NCI-H1417 treated with DMSO at 0.1 percent for 48 hours (cell line): ENCODE measurements around the gene GDF7.

Source experiments
- DNase-seq: peaks from one replicate; lab custom pipeline; 2025; lab: John Stamatoyannopoulos, UW

GDF7 gene

DNA sequence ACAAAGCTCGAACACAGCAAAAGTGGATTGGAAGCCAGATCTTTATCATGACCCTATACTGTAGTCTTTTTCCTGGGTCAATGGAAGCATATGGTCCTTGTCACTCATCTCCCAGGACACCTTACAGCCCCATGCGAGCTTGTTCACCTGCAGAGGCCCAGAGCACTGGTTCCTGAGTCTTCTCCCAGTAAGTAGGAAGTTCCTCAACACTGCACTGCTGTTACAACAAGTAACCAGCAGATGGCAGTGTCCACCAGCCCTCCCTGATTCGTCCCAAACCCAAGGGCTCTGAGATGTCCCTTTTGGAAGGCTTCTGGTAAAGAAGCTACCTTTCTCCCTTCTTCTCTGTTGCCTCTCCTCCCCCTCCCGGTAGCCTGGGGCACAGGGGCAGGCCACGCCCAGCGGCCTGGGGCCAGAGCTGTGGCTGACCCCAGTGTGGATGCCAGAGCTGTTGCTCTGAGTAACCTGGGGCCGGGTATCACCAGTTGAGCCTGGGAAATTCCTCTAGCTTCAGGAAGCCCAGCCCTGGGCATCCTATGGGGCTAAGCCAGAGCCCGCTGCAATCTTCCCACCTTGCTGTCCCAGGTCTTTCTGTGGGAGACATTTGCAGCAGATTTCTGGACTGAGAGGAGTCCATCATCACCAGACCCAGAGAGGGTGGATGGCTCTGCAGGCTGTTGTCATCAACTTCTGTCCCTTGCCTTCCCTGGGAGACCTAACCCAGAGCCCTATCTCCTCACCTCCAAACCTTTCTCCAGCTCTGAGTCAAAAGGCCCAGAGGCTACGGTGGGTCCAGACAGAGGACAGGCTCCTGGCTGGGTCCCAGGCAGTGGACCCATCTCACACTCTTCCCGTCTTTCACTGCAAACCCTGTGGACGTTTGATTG lies 5.3 kb upstream of the GDF7 start:
- peak; percentile 16 for DNase-seq

DNA sequence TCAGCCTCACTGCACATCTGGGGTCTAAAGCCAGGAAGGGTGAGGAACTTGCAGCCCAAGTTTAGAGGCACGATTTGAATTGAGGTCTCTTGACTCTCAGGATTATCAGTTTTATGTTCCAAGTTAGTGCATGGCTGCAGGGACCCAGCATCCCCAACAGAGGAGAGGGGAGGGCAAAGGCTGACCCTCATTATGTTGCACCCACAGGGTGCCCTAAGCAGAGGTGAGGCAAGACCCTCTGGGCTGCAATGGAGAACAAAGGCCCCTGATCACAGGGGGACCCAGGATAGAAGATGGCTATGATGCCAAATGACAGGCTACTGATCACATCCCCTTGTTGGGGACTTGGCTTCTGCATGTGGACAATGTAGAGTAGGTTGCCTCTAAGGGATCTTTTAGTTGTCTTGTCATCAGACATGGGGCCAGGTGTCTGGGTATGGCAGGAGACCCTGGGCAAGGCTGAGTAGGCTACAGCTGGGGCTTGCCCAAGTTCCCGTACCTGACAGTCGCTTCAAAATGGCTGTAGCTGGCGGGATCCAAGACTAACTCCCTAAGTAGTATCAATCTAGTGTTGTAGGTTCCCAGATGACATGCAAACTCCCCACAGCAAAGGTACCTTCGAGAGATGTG lies 4.5 kb upstream of the GDF7 start:
- DNase-seq, result no peak

DNA sequence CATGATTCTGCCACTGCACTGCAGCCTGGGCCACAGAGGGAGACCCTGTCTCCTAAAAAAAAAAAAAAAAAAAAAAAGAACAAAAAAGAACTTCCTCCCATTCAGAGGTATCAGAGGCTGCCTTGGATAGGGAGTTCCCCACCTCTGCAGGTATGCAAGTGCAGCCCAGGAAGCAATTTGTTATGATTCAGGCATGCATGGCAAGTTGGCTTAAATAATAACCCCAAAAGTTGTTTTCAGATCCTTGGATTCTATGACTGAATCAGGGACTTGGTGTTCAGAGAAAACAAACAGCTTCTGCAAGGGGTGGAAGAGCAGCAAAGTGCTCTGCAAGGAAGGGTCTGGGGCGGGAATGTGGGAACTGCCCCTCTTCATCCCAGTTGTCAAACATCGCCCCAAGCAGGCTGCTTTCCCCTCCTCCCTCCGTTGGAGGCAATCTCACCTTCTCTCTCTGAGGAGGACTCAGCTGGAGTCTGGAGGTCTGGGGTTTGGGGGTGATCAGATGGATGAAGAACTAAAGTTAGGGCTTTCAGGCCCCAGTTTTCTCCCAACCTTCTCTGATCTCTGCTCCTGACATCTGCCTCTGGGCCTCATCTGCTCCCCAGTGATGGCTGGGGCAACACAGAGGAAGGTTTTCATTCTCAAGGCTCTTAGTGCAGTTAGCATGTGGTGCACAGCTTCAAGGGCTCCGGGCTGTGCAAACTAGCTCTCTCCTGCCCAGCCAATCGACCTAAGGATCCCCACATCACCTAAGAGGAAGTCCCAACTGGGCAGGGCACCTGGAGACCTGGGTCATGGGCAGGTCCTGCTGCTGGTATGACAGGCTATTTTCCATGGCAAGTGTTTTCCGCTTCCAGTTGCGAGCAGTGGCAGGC lies 3.5 kb upstream of the GDF7 start:
- DNase-seq, result no peak

DNA sequence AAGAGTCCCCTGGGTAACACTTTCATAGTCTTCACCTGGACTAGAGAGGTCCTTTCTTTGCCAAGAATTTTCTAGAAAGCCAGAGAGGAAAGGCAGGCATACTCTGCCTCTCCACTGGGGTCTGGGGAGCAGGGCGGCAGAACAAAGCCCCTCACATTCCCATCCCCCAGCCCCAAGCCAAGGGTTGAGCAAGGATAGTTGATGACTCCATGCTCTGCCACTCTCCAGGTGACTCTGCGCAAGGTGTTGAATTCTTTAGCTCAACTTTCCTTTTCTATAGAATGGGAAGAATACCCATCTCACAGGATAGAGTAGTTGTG lies 2.9 kb upstream of the GDF7 start:
- no peak for DNase-seq

DNA sequence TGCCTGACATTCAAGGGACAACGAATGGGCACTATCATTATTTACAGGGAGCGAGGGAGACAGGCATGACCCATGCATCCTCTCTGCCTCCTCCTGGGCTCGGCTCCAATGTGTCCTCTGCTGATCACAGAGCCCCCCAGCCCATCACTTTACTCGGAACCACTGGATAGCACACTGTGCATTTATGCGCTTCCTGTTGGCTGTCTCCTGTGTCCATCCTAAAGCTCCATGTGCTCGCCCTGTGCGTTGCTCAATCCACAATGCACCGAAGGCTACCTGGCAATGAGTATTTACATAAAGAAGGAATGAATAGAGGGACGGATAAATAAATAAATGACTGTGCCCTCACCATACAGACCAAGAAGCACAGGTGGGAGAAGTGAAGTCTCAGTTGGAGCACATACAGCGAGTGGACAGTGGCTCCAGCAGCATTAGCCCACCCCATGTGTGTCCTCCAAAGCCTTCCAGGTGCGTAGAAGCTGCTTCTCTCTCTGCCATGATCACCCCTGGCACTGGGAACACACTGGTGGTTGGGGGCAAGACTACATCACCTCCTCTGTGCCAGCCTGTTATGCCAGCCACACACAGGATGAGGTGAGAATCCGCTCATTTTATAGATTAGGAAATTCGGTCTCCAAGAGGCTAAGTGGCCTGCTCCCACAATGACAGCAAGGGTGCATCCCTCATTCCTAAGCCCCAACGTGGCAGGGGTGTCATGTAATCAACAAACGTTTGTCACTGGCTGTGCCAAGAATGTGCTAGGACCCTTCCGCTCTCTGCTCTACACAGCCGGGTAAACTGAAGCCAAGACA lies 2.3 kb upstream of the GDF7 start:
- DNase-seq, result no peak

DNA sequence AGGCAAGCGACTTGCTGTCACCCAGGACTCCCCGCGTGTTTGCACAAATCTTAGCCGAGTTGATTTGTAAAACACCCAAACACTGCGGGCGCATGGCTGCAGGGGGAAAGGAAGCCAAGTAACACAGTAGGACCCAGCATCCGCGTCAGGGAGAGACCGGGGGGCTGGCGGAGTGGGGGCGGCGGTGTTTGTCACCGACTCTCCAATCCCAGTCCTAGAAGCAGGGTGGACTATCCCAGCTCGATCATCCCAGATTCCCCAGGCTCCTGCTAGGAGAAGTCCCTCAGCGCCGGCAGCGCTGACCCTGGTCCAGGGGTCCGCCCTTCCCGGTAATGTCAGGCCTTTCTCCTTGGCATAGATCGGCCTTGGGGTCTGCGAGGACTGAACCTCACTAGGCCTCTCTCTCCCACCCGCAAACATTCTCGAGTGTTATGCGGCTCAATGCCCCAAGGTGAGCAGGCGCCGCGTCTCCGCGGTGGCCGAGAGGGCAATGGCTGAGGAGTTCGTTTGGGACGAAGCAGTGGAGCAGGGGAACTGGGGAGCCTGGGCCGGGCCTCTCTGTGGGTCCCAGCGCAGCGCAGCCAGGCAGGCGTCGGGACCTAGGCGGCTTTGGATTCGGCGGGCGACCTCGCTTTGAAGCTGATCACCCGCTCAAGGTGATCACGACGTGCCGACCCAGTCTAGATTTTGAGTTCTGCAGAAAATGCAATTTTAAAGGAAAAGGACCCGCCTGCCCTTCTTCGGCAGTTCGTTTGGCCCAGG lies 1.5 kb upstream of the GDF7 start:
- DNase-seq, result no peak

DNA sequence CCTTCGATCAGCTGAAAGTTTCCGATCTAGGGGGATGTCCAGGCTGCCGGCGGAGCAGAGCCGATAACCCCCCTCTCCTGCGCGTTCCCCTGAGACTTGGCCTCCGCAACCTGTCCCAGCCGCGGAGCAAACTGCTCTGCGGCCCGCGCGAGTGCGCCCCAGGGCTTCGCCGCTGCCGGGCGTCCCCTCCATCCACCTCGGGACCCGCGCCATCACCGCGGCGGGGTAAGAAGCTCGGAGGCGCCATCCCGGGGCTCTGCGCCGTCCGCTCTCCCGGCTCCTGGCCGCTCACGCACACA lies 990 bp upstream of the GDF7 start:
- no peak for DNase-seq

DNA sequence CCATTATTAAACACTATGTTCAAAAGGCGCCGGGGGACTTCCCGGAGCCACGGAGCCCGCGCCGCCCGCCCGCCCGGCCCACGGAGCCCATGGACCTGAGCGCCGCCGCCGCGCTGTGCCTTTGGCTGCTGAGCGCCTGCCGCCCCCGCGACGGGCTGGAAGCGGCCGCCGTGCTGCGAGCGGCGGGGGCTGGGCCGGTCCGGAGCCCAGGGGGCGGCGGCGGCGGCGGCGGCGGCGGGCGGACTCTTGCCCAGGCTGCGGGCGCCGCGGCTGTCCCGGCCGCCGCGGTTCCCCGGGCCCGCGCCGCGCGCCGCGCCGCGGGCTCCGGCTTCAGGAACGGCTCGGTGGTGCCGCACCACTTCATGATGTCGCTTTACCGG lies 197 bp downstream of the GDF7 start:
- no peak for DNase-seq

DNA sequence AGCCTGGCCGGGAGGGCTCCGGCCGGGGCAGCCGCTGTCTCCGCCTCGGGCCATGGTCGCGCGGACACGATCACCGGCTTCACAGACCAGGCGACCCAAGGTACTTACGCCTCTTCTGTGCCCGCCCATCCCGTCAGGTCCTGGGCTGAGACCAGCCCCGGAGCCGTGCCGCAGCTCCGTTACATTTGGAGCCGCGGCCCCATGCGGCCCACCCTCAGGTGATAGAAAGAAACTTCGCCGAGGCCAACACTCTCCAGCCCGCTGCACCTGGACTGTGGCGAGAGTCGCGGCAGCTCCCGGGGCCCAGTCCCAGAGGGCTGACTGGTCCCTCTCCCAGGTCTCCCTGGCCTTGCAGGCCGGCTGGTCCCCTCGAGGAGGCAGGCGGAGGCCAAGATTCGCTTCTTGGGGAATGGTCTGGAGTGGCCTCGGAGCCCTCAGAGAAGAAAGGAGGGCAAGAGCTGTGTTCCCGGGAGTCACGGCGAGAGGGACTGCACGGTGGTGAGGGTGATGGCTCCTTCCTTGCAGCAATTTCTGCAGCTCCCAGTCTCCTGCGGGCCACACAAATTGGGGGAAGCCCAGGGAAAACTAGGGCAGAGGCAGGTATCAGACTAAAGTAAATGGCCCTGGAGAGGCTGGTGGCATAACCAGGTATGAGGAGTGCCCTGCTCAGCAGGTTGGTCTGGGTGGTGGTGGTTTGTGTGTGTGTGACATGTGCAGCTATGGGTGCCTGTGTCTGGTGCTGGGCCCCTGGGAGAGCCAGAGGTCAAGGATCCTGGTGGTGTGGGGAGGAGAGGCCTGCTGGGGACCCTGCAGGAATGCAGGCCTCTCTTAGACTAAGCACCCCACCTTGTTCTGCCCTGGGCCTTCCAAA lies 822 bp downstream of the GDF7 start:
- DNase-seq, result no peak

DNA sequence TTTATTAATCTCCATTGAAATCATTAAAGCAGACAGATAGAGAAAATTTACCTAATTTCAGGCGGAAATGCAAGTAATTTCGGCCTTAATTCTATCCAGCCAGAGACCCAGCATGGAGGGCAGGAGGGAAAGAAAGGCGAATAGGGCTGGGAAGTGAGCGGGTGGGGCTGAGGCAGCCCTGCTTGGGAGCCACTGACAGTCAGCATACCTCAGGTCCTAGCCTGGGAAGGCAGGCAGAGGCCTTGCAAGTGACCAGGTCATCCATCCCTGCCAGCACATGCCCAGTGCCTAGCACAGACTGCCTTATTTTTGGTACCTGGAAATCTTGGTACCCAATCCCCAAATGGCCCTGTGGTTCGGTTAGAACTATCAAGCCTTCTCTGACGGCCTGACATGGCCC lies 1.5 kb downstream of the GDF7 start:
- DNase-seq, result no peak

DNA sequence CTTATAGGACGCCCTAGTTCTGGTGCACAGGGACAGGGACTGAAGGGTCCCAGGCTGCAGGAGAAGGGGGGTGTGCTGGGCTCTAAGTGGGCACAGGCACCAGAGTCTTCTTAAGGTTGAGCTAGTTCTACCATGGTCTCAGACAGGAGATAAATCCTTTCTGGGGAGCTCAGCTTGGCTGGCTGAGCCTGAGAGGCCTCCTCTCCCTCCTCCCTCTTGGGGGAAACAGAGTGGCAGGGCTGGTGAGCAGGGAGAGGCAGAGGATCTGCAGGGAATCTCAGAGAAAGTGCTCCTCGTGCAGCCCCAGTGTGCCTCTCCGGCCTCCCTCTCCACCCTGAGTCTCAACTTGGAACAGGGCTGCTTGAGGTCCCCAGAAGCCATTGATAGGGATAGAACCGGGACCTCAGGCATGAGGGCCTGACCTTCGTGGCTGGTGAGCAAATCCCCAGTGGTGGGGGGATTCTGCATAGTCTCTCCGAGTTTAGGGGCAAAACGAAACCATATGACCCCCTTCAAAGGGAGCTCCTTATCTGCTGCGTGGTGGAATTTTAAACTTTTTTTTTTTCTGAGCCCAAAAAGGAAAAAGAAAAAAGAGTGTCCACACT lies 2.0 kb downstream of the GDF7 start:
- DNase-seq, result no peak

DNA sequence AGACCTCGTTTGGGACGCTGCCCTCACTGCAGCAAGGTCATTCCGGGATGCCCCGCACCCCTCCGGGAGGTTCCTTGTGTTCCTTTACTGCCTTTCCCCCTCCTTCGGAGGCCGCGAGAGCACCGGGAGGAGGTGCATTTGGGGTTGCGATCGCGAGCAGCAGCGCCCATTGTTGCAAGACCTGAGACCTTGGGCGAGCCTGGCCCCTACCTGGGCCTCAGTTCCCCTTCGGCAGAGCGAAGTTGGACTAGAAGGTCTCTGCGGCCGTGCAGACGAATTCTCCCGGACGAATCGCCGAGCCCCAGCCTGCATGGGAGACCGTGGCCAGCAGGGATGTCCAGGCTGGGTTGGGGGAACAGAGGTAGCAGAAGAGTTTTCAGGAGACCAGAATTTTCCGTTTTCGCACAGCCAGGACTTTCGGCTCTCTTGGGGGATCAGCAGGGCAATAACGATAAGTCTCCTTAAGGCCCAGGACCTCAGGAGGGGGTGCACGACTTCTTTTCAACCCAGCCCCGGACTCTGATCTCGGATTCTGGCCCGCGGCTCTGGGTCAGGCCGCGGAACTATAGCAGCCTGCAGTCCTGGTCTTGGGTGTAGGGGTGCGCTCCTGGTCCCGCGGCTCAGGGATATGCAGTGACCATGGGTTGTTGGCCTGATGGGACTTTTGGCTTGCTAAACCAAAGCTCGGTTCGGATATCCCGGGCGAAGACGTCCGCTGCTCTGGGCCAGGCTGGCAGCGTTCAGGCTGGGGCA lies 2.8 kb downstream of the GDF7 start:
- DNase-seq, result no peak

DNA sequence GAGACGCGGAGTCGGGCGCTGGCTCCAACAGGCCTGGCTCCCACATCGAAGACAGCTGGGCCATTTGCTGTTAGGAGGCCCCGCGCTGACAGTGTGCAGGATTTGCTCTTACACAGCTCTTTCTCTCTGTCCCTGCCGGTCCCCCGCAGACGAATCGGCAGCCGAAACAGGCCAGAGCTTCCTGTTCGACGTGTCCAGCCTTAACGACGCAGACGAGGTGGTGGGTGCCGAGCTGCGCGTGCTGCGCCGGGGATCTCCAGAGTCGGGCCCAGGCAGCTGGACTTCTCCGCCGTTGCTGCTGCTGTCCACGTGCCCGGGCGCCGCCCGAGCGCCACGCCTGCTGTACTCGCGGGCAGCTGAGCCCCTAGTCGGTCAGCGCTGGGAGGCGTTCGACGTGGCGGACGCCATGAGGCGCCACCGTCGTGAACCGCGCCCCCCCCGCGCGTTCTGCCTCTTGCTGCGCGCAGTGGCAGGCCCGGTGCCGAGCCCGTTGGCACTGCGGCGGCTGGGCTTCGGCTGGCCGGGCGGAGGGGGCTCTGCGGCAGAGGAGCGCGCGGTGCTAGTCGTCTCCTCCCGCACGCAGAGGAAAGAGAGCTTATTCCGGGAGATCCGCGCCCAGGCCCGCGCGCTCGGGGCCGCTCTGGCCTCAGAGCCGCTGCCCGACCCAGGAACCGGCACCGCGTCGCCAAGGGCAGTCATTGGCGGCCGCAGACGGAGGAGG lies 3.5 kb downstream of the GDF7 start:
- no peak for DNase-seq

DNA sequence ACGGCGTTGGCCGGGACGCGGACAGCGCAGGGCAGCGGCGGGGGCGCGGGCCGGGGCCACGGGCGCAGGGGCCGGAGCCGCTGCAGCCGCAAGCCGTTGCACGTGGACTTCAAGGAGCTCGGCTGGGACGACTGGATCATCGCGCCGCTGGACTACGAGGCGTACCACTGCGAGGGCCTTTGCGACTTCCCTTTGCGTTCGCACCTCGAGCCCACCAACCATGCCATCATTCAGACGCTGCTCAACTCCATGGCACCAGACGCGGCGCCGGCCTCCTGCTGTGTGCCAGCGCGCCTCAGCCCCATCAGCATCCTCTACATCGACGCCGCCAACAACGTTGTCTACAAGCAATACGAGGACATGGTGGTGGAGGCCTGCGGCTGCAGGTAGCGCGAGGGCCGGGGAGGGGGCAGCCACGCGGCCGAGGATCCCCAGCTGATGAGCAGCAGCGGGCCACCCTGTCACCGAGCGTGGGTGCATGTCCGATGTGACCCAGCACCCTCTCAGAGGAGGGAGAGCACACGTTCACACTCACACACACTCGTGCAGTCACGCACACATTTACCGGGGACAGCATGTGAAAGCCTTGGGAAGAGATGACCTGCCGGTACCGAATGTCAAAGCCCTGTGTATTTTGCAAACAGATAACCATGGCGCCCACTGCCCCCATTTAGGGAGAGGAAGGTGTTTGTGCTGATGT lies 4.2 kb downstream of the GDF7 start:
- DNase-seq, result no peak

DNA sequence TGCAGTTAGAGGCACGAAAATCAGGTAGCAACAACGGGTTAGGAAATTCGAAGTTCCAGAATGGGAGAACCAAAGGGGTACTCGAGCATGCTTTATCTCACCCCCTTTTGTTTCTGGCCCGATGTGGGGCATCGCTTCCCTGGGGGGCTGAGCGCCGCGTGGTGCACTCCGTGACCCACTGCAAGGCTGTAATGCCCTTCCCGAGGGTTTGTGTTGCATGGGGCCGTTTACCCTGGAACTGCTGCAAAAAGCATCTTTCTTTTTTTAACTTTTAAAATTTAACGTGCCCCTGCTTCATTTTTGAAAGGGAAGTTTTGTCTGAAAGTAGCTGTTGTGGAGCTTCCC lies 4.8 kb downstream of the GDF7 start:
- DNase-seq, result no peak

DNA sequence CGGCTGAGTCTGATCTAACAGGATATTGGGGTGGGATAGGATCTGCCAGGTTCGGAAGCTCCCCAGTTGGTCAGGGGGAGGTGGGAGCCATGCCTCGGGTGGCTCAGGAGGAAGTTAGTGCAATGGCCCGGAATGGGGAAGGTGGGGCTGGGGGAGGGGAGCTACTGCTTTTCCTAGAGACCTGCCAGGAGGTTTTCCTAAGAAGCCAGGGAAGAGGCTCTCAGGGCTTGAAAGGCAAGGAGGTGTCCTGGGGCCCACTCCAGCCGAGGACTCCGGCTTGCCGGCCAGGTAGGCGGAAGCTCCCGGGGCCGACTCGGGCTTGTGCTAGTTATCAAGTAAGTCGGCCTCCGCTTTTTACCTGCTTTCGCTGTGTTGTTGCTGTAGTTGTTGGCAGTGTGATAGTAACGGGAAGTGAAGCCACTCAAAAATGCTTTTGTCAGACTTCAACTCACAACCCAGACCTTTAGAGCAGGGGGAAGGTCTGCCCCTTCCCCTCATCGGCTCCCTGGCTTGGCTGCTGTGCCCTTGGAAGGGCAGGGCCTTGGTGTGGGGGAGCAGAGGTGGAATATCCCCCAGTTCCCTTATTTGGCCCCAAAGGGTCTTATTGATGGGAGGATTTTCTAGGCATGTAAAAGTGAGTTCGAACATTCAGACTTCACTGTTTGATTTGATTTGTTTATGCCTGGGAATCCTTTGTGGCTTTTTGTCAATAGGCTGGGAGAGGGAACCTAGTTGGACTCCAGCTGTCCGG lies 5.4 kb downstream of the GDF7 start:
- no peak for DNase-seq

DNA sequence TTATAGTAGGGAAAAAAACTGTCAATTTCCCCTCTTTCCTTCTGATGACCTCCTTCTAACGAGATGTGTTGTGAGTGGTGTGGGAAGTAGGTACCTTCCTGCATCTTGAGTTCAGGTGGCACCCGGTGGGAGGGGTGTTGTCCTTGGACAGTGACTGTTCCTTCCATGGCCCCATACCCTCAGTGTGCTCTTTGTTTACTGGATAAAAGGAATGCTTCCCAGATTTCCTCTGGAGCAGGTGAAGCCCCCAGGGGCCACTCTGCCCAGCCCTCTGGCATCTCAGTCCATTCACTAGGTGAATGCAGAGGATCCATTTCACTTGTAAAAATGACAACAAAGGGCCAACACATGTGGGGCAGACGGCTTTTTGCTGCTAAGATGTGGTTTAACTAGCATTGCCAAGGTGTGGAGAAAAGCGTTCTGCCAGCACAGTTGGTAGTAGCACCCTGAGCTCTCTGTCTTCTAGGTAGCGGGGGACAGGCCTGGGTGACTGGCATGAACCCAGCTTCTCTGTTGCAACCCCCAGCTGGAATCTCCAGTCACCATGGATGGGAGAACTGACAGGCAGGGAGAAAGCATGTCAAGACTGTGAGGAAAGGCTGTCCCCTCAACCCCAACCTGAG lies 6.9 kb downstream of the GDF7 start:
- DNase-seq, result no peak
